HG03045 (cell line): ENCODE data around the gene NELFE.
"Not testable (repeated sequence)": the region's sequence is repeated elsewhere in the genome, so short reads cannot be mapped to it uniquely, and the experiment has no call there.

ENCODE experiments used
- ATAC-seq: cut with Tn5 transposase; IDR thresholded peaks from one replicate; pipeline ENCODE4 v1.9.1; 2021; ENCODE audit warnings: mild to moderate bottlenecking, moderate library complexity; ENCODE audit not compliant: unreplicated experiment

Gene NELFE

DNA sequence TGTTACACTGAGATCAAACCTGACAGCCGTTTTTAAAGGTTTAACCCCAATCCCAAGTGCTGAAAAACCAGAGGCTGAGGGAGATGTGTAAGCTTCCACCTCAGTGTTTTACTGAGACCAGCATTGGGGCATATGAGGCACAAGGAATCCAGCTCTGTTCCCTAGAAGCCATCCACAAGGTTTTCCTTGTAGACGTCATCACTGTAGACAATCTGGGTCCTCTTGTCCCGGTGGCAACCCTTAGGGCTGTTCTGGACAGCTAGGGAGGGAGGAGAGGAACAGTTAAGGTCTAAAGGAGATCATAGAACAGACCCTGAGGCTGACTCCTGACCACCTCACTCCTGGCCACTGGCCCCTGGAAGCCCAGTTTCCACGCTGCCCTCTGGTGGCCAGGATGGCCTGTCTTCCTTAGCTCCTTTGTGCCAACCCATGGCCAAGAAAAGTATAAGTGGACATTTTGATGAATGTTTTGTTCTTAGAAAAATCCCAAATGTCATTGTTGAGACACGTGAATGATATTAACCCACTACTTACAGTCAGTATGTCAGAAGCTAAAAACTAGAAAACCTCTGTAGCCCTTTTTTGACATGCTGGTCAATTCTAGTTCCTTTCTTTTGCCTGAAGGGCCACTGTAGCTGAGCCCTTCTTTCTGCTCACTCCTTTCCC lies 6.5 kb downstream of the NELFE start:
- no peak for ATAC-seq

DNA sequence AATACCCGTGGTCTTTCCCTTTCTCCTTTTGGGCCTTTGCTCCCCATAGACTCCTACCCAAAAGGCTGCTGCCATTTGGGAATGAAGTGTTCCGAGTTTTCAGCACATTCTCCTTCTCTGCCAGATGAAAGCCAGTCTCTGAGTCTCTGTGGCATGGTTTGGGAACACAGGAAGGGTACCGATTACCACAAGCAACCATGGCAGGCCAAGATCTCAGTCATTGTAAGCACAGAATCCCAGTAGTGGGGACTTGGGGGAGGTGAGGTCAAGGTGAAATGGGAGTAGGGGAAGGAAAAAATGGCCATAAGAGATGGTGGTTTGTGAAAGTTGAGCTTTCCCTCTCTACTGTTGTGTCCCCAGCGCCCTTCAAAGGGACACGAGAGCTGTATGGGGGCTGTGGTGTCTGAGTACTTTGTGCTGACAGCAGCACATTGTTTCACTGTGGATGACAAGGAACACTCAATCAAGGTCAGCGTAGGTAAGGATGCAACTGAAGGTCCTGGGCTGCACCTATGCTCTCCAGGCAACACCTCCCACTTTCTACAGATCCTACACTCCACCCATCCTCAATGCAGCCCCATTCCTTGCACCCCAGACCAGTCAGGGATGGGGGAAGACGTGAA lies 8.7 kb downstream of the NELFE start:
- no peak for ATAC-seq

DNA sequence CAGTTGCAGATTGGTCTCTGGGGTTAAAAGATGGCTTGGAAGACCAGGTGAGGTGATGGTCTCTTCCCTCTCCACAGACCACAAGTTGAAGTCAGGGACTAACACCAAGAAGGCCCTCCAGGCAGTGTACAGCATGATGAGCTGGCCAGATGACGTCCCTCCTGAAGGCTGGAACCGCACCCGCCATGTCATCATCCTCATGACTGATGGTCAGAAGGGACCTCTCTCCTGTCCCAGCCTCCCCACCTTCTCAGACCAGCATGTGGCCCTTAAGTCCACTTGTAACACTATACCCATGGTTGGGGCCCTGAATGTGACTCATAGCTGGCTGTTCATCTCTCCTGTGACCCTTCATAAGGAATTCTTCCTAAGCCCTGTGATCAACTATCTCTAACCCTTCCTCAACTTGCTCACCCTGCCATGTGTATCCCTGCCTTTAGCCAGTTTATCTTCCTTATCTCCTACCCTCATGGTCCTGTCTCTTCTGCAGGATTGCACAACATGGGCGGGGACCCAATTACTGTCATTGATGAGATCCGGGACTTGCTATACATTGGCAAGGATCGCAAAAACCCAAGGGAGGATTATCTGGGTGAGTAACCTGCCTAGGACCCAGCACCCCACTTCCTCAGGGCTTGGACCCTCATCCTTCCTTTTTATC lies 9.9 kb downstream of the NELFE start:
- ATAC-seq: no peak

DNA sequence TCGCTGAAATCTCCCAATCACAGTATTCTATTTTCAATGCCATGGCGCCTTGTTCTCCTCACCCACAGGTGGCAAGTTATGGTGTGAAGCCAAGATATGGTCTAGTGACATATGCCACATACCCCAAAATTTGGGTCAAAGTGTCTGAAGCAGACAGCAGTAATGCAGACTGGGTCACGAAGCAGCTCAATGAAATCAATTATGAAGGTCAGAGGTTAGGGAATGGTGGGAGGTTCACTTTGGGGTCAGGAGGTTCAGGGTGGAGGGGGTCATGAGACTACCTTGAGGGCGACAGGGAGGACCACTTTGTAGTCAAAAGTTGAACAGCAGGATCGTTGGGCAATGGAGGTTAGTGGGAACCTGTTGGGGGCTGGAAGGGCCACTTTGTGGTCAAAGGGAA lies 10.5 kb downstream of the NELFE start:
- ATAC-seq: no peak

DNA sequence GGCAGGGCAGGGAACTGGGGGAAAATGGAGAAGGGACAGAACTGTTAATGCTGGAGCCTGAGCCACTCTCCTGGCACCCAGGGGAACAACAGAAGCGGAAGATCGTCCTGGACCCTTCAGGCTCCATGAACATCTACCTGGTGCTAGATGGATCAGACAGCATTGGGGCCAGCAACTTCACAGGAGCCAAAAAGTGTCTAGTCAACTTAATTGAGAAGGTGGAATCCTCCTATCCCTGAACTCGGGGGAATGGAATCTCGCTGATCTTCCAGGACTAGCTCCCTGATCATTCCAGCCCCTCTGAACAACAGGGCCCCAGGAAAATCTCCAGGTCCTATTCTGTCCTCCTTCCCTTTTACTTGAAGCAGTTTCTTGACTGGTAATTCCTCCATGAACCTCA lies 10.9 kb downstream of the NELFE start:
- ATAC-seq: no peak

DNA sequence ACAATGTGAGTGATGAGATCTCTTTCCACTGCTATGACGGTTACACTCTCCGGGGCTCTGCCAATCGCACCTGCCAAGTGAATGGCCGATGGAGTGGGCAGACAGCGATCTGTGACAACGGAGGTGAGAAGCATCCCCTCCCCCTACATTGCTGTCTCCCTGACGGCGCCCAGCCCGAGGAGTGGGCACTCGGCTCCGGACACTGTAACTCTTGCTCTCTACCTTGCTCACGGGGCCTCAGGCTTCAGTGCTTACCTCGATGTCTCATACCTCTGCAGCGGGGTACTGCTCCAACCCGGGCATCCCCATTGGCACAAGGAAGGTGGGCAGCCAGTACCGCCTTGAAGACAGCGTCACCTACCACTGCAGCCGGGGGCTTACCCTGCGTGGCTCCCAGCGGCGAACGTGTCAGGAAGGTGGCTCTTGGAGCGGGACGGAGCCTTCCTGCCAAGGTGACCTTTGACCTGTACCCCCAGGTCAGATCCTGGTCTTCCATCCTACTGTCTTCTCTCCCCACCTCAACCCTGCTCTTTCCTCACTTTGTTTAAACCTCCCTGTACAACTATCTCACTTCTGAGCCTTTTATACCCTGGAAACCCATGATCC lies 11.6 kb downstream of the NELFE start:
- no peak for ATAC-seq

DNA sequence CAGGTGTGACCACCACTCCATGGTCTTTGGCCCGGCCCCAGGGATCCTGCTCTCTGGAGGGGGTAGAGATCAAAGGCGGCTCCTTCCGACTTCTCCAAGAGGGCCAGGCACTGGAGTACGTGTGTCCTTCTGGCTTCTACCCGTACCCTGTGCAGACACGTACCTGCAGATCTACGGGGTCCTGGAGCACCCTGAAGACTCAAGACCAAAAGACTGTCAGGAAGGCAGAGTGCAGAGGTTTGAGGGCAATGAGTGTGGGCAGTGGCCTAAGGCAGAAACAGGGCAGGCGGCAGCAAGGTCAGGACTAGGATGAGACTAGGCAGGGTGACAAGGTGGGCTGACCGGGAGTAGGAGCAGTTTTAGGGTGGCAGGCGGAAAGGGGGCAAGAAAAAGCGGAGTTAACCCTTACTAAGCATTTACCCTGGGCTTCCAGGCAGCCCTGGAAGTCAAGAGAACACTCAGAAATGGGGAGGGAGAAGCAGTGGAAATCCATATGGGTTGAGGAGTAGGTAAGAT lies 12.3 kb downstream of the NELFE start:
- ATAC-seq: no peak

DNA sequence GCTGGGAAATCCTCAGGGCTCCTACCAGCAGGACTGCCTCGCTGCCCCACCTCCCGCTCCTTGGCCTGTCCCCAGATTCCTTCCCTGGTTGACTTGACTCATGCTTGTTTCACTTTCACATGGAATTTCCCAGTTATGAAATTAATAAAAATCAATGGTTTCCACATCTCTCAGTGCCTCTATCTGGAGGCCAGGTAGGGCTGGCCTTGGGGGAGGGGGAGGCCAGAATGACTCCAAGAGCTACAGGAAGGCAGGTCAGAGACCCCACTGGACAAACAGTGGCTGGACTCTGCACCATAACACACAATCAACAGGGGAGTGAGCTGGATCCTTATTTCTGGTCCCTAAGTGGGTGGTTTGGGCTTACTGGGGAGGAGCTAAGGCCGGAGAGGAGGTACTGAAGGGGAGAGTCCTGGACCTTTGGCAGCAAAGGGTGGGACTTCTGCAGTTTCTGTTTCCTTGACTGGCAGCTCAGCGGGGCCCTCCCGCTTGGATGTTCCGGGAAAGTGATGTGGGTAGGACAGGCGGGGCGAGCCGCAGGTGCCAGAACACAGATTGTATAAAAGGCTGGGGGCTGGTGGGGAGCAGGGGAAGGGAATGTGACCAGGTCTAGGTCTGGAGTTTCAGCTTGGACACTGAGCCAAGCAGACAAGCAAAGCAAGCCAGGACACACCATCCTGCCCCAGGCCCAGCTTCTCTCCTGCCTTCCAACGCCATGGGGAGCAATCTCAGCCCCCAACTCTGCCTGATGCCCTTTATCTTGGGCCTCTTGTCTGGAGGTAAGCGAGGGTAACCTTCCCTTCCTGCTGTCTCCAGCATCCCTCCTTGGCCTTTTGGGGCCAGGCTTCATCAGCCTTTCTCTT lies 13.0 kb downstream of the NELFE start, which contains the start of gene CFB:
TSS of gene CFB (plus strand) at position 589 of the 863 bp plus-strand sequence. CDS start at position 716, 127 bp downstream.
- ATAC-seq: no peak

DNA sequence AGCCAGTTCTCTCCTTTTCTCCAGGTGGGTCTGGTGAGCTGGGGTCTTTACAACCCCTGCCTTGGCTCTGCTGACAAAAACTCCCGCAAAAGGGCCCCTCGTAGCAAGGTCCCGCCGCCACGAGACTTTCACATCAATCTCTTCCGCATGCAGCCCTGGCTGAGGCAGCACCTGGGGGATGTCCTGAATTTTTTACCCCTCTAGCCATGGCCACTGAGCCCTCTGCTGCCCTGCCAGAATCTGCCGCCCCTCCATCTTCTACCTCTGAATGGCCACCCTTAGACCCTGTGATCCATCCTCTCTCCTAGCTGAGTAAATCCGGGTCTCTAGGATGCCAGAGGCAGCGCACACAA lies 13.6 kb downstream of the NELFE start:
- ATAC-seq: no peak

DNA sequence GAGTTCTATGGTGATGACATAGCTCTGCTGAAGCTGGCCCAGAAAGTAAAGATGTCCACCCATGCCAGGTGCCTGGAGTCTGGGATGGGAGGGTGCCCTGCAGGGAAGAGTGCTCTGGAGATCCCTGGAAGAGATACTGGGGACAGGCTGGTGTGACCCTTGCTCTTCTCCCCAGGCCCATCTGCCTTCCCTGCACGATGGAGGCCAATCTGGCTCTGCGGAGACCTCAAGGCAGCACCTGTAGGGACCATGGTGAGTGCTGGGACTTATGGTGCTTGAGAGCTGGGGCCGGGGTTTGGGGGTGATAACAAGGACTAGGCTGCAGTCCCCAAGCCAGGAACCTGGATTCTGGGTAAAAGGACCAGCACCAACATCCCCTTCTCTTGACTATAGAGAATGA lies 15.0 kb downstream of the NELFE start:
- ATAC-seq: no peak

DNA sequence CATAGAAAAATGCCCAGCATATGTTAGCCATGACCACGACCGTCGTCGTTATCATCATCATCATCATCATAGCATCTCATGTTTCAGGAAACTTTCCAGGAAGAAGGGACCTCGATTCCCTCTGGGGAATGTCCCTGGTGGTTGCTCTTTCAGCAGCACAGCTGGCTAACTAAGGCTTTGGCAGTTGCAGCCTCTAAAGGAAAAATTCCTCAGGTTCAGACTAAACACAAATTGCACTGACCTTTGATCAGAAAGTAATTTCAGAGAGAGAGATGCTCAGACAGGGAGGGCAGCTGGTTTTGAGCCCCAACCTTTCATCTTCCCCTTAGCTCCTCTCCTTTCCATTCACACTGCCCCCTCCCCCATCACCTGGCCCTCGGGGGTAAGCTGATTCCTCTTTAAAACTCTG lies 18.5 kb downstream of the NELFE start:
- no peak for ATAC-seq

DNA sequence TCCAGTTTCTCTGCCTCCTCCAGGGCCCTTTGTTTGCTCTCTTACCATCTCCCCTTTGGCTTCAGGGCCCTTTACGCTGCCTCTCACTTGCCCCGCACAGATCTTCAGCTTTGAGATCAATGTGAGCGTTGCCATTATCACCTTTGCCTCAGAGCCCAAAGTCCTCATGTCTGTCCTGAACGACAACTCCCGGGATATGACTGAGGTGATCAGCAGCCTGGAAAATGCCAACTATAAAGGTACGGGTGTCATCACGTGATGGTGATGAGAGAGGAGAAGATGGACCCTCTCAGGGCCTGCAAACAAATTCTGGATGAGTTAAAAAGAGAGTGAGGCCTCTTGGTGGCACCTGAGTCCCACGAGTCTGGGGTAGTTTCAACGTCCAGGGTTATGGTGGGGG lies 22.9 kb downstream of the NELFE start:
- no peak for ATAC-seq

DNA sequence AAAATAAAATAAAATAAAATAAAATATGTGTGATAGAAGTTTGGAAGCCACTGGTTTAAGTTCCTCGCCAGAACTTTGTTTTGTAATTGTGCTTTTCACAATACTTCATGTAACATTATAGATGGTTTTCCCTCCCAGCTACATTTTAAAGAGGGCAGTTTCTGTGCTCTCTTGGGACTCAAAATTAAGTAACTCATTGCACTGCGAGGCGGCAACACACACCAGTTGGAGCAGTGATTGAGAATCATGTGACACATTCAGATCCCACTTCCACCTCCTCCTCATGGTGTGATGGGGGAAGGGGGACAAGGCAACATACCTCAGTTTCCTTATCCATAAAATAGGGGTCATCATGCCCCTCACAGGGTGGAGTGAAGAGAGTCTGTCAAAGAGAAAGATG lies 23.8 kb downstream of the NELFE start:
- no peak for ATAC-seq

DNA sequence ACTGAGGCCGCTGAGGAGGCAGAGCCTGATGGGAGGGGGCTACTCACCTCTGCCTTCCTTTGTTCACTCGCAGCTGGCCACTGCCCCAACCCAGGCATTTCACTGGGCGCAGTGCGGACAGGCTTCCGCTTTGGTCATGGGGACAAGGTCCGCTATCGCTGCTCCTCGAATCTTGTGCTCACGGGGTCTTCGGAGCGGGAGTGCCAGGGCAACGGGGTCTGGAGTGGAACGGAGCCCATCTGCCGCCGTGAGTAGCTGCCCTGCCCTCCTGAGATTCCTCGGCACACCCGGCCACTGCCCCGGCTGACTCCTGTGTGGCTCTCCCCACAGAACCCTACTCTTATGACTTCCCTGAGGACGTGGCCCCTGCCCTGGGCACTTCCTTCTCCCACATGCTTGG lies 25.2 kb downstream of the NELFE start:
- no peak for ATAC-seq

DNA sequence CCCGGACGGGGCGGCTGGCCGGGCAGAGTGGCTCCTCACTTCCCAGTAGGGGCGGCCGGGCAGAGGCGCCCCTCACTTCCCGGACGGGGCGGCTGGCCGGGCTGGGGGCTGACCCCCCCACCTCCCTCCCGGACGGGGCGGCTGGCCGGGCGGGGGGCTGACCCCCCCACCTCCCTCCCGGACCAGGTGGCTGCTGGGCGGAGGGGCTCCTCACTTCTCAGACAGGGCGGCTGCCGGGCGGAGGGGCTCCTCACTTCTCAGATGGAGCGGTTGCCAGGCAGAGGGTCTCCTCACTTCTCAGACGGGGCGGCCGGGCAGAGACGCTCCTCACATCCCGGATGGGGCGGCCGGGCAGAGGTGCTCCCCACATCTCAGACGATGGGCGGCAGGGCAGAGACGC lies 26.6 kb downstream of the NELFE start:
- ATAC-seq: not testable (repeated sequence)

DNA sequence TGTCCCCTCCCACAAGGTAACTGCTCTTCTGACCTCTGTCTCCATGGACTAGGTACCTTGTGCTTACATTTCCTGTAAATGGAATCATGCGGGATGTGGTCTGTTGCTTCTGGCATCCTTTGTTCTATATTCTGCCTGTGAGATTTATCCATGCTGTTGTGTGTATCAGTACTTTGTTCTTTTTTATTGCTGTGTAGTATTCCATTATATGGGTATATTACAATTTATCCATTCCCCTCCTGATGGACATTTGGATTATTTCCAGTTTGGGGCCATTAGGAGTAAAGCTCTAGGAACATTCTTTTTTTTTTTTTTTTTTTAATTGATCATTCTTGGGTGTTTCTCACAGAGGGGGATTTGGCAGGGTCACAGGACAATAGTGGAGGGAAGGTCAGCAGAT lies 27.8 kb downstream of the NELFE start:
- ATAC-seq: no peak

DNA sequence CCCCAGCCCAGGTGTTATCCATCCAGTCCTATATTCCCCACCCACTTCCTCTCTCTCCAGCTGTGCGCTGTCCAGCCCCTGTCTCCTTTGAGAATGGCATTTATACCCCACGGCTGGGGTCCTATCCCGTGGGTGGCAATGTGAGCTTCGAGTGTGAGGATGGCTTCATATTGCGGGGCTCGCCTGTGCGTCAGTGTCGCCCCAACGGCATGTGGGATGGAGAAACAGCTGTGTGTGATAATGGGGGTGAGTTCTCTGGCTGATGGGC lies 30.2 kb downstream of the NELFE start:
- ATAC-seq: no peak

DNA sequence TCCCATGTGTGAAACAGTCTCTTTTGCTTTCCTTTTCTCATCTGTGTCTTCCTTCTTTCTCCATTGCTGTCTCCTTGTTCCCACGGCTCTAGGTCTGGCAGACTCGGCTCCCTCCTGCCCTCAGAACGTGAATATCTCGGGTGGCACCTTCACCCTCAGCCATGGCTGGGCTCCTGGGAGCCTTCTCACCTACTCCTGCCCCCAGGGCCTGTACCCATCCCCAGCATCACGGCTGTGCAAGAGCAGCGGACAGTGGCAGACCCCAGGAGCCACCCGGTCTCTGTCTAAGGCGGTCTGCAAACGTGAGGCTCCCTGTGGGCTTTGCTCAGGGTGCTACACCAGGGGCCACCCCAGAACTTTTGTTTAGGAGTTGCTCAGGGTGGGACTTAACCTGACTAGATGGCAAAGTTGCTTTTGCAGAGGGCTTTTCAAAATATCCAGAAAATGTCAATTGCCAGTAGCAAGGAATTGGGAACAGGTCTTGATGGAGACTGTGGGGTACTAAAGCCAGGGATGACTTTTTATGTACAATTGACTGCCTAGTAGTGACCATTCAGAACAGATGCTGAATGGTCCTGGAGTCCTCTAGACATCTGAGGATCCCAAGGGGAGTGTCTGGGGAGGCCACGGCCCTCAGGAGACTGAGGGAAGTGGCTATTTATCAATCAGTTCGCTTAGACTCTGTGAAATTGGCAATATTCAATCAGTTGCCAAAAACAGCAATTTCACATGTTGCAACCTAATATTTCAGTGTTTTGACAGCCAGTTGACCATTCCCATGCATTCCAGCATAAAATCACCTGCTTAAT lies 30.7 kb downstream of the NELFE start:
- ATAC-seq: no peak

DNA sequence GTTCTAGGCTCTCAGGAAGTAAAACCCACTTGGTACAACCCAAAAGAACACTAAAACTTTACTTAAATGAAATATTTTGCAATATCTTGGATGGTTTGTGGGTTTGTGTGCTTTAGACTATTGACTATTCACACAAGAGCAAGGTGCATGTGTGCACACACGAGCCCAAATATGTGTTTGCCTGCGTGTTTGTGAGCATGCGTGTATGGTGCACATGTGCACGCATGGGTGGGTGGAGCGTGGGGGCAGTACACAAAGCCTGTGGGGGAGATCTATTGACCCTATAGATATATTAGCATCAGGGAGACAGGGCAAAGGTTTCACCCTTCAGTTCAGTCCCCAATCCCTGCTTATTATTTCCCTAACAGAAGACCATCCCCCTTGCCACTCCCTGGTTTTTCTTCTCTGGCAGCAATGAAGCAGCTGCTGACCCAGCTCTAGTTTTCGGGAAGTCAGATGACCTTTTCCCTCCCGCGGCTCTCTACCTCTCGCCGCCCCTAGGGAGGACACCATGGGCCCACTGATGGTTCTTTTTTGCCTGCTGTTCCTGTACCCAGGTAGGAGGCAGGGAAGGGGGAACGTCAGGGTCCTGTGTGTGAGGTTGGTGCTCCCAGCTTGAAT lies 31.4 kb downstream of the NELFE start, which contains the start of gene C2:
TSS of gene C2 (plus strand) at position 476 of the 621 bp plus-strand sequence. CDS start at position 512, 36 bp downstream.
- ATAC-seq: no peak

DNA sequence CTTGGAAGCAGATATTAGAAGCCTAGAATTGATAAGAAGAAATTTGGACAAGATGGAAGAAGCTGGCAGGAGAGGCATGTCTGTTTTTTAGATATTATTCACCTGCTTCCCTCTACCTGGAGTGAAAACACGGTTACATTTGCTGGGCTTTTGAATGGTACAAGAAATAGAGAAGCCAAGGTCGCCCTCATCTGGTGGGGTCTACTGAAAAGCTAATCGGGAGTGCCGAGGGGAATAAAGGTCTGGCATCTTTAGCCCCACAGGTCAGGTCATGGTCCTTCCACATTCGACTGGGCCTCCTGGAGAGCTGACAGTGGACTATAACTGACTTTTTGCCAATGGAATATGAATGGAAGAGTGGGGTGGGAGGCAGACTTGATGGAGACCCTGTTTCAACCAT lies 35.8 kb downstream of the NELFE start:
- no peak for ATAC-seq
